ENCODE results near the gene LRMDA. TPM values are rescaled to one million over a fixed set of nuclear protein-coding genes. Genes with fewer than 3 reads are reported as not detected.

LRMDA gene
- polyA plus RNA-seq, 2 of the 4 experiments (the other 2 are of a cell fraction), result 4.6 to 5.2 TPM

- H3K27ac ChIP-seq, result peak overlapping the region; percentile 17 to 25; a peak in 5 of 6 replicates
- TF ChIP-seq, protein P1, sequence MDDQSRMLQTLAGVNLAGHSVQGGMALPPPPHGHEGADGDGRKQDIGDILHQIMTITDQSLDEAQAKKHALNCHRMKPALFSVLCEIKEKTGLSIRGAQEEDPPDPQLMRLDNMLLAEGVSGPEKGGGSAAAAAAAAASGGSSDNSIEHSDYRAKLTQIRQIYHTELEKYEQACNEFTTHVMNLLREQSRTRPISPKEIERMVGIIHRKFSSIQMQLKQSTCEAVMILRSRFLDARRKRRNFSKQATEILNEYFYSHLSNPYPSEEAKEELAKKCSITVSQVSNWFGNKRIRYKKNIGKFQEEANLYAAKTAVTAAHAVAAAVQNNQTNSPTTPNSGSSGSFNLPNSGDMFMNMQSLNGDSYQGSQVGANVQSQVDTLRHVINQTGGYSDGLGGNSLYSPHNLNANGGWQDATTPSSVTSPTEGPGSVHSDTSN (IDR thresholded peaks at IDR 0.05), result no peak
- peak in 1 of 2 experiments; percentile 43; a peak in 1 of 4 replicates for TF ChIP-seq CEBPB (IDR thresholded peaks at IDR 0.05)
- H3K4me2 ChIP-seq, result peak overlapping the region; percentile 59
- ATAC-seq (peak in 1 of 2 experiments; percentile 64; a peak in 3 of 6 replicates), DNase-seq (ENCODE audit: low read depth in 1 of 2, low spot score in 1 of 2) (no peak), FAIRE-seq (peak; percentile 18)
- 29% methylated on average over 4 of the region's 4 CpGs for WGBS (ENCODE audit: missing lambda C conversion rate)
- H3K9me3 ChIP-seq, result no peaks in the 10 kb centered on the region
- CTCF ChIA-PET, result interaction anchor here (0.6 to 1.3 kb wide), 4 partner anchors 13 to 388 kb away, joined by 3 read pairs; no protein-coding TSS in a partner anchor
- no peak overlapping the region for H3K4me3 ChIP-seq
- POLR2A ChIA-PET, result interaction anchor here (1.2 kb wide), 1 partner anchor 387 kb away, joined by 4 read pairs; the partner anchor contains the start of gene ZNF503
- H3K4me1 ChIP-seq, result peaks cover 17% of the 10 kb centered on the region
These were observed 357.2 kb downstream of the LRMDA start for GRCh38 chr10:75788394-75789205.

- CTCF ChIA-PET, result interaction anchor here (0.6 kb wide), 1 partner anchor 57 kb away, joined by 3 read pairs; no protein-coding TSS in a partner anchor
- POLR2A ChIA-PET, result no interaction called here
- DNase-seq (ENCODE audit: low read depth in 1 of 2, low spot score in 1 of 2) (no peak), ATAC-seq (no peak), FAIRE-seq (no peak)
- H3K27ac ChIP-seq, result no peak overlapping the region
- H3K4me3 ChIP-seq, result no peak overlapping the region
- no peak for TF ChIP-seq FOSL2 (IDR thresholded peaks at IDR 0.05)
- TF ChIP-seq FOSL2 (CRISPR knock-in tag; IDR thresholded peaks at IDR 0.05), result no peak
- WGBS (ENCODE audit: missing lambda C conversion rate), result 11% methylated on average over 1 of the region's 1 CpG
- peaks cover 23% of the 10 kb centered on the region for H3K9me3 ChIP-seq
- H3K4me2 ChIP-seq, result no peak overlapping the region
- H3K4me1 ChIP-seq, result peaks cover 7% of the 10 kb centered on the region
These were observed 362.4 kb downstream of the LRMDA start for GRCh38 chr10:75793848-75794247.

DNA sequence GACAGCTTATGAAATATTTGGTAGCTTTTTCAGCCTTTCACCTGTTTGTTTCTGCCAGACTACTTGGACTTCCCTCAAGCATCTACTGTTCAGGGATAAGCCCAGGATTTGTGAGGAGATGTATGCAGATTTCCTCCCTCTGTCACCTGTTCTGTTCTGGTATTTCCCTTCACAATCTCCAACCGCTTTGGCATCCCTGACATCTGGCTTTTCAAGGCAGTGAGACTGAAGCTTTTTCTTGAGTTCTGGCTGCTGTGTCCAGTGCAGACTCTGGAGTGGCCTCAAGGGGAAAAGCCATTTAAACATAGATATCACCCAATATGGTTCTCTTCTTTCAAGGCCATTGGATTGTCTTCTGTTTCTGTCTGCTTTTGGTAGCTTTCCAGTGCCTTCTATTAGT, 369.7 kb downstream of the LRMDA start:
- TF ChIP-seq, protein P2, sequence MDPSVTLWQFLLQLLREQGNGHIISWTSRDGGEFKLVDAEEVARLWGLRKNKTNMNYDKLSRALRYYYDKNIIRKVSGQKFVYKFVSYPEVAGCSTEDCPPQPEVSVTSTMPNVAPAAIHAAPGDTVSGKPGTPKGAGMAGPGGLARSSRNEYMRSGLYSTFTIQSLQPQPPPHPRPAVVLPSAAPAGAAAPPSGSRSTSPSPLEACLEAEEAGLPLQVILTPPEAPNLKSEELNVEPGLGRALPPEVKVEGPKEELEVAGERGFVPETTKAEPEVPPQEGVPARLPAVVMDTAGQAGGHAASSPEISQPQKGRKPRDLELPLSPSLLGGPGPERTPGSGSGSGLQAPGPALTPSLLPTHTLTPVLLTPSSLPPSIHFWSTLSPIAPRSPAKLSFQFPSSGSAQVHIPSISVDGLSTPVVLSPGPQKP (IDR thresholded peaks at IDR 0.05; ENCODE audit: low read depth, low read length), result no peak
- TF ChIP-seq E2F6 (IDR thresholded peaks at IDR 0.05; ENCODE audit: borderline replicate concordance, low read depth) (no peak), RFX5 (IDR thresholded peaks at IDR 0.05) (no peak)
- H3K27ac ChIP-seq, result no peak overlapping the region
- H3K4me1 ChIP-seq, result no peaks in the 10 kb centered on the region
- FAIRE-seq, result no peak
- no peak for ATAC-seq
- WGBS (ENCODE audit: missing lambda C conversion rate), result 59% methylated on average over 1 of the region's 1 CpG
- no peak overlapping the region for H3K4me3 ChIP-seq
- ChIA-PET CTCF (interaction anchor here (1.3 to 1.4 kb wide), 3 partner anchors 9 to 12 kb away, joined by 3 to 4 read pairs (median 3); no protein-coding TSS in a partner anchor), POLR2A (no interaction called here)
- H3K4me2 ChIP-seq, result no peak overlapping the region
- H3K9me3 ChIP-seq, result peaks cover 16% of the 10 kb centered on the region; the same call in 2 of the 3 replicates
- DNase-seq (ENCODE audit: low read depth in 1 of 2, low spot score in 1 of 2), result no peak

GRCh38 chr10:75801661-75802060, 370.2 kb downstream of the LRMDA start:
- Histone ChIP-seq H3K4me3 (no peak overlapping the region), H3K4me2 (no peak overlapping the region), H3K27ac (no peak overlapping the region), H3K9me3 (peaks cover 10% of the 10 kb centered on the region; the same call in 2 of the 3 replicates), H3K4me1 (no peaks in the 10 kb centered on the region)
- WGBS (ENCODE audit: missing lambda C conversion rate), result 43% methylated on average over 3 of the region's 3 CpGs
- DNase-seq (ENCODE audit: low read depth in 1 of 2, low spot score in 1 of 2), result no peak
- ChIA-PET CTCF (interaction anchor here (0.6 to 1.5 kb wide), 5 partner anchors 9 to 235 kb away, joined by 3 to 4 read pairs (median 3); no protein-coding TSS in a partner anchor), POLR2A (no interaction called here)
- TF ChIP-seq REST (IDR thresholded peaks at IDR 0.05) (no peak), NR3C1 (IDR thresholded peaks at IDR 0.05) (no peak), ZFP36 (IDR thresholded peaks at IDR 0.05; ENCODE audit: borderline replicate concordance, partially characterized antibody) (no peak), POLR2A (IDR thresholded peaks at IDR 0.05; ENCODE audit: low read length) (no peak), HMGXB4 (CRISPR knock-in tag; IDR thresholded peaks at IDR 0.05; ENCODE audit: borderline replicate concordance) (no peak), MYC (IDR thresholded peaks at IDR 0.05; ENCODE audit: borderline replicate concordance, low read length) (no peak), CBX8 (IDR thresholded peaks at IDR 0.05) (no peak)
- no peak for FAIRE-seq
- no peak for ATAC-seq

Data from A549 (cell line).